Activated naive CD4-positive, alpha-beta T cell treated with anti-CD3 and anti-CD28 coated beads, Interleukin-2, amount 50 U/mL, for 16 hours (primary cell): Measurements from ENCODE around the gene AGXT2.

Experiments
- DNase-seq: peaks from one replicate; pipeline ENCODE4 v3.0.0-alpha.2; 2020

Gene AGXT2, protein sequence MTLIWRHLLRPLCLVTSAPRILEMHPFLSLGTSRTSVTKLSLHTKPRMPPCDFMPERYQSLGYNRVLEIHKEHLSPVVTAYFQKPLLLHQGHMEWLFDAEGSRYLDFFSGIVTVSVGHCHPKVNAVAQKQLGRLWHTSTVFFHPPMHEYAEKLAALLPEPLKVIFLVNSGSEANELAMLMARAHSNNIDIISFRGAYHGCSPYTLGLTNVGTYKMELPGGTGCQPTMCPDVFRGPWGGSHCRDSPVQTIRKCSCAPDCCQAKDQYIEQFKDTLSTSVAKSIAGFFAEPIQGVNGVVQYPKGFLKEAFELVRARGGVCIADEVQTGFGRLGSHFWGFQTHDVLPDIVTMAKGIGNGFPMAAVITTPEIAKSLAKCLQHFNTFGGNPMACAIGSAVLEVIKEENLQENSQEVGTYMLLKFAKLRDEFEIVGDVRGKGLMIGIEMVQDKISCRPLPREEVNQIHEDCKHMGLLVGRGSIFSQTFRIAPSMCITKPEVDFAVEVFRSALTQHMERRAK

GRCh38 chr5:35047785-35048404, at the start of gene AGXT2:
Gene AGXT2 (minus strand): TSS chr5:35047949. CDS start chr5:35047892, 57 bp downstream.
- no peak for DNase-seq

GRCh38 chr5:35096932-35097331, 49.2 kb upstream of the AGXT2 start:
- DNase-seq: no peak

DNA sequence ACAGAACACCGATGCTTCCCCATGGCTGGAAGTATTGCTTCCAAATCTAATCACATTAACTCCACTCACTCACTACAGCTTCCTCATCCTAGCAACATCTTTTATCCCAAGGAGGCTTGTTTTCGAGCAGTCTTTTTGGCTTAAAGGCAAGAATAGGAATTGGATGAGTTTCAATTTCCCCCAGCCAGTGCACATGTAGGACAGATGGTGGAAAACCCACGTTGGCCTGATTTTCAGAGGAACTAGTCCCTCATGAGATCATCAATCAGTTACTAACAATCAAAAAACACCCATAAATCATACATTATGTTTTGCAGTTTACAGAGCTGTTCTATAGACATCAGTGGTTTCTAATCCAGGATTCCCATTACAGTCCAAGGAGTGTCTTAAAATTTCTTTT, 48.5 kb upstream of the AGXT2 start:
- no peak for DNase-seq

GRCh38 chr5:35095366-35095765, 47.6 kb upstream of the AGXT2 start:
- no peak for DNase-seq

- no peak for DNase-seq
These were observed 47.2 kb upstream of the AGXT2 start for GRCh38 chr5:35094948-35095347.

DNA sequence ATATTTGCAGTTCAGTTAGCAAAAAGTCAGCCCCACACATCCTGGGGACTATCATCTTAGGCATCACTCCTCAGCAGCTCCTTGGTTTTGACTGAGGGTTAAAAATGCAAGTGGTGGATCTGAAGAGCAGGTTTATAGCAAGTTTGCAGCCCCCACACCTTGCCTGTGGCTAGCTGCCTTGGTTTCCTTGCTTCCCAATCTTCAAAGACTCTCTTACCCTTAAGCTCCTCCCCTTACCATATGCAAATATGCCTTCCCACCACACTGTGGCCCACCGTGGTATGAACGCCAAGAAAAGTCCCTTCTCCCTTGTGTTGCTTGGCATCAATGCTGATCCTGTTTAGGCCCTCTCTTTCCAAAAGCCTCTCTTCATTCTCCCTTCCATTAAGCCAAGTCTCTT, 45.0 kb upstream of the AGXT2 start:
- DNase-seq: no peak

DNA sequence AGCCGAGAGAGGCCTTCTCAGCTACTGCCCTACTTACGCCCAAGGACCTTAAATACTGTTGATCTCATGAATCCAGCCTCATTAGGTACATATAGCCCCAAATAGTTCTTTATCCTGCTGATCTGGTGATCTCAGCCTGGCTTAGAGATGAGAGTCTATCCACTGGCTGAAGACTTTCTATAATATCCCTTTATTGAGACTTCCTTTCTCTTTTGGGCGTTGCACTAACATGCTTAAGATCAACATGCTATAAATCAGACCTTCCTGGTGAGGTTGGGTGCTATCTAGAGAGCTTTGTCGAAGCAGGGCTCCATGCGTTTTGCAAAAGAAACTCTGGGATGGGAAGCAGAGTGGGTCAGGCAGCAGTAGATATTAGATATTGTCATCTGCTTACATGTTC, 44.0 kb upstream of the AGXT2 start:
- no peak for DNase-seq

DNA sequence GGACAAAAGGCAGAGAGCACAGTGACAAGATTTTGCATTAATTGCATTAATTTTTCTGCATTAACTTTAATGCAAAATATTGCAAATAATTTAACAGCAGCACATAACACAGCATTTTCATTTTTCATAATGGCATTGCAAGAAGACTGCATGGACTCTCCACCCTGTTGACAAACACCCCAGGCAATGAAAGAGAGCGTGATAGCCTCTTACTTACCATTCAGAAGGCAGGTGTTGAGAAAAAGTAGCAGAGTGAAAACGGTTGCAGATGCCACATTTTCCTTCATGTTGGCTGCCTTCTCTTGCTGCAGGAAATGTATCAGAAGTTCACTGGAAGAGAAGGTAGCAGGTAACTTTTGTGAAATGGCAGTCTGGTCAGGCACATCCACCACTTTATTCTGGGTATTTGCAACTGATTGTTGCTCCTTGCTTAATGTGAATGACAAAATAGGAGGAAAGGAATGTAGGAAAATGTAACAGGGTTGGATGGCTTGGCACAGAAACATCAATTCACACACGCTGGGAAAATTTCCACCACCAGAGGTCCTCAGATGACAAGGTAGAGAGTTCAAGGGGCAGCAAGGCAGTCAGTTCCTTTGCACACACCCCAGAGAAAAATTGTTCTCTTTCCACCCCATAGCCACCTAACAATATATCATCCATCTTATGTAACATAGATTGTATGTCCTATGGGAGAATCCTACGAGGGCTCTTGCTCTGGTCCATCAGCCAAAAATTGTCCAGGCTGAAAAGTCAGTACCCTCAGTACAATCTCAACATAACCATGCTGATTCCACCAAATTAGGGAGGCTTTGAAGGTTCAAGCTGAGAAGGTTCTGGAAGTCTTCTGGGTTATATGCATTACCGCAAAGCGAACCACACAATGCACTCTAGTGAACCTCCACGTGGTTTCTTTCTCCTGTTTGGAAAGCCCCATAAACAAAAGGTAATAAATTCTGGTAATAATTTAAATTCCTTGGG, 41.9 kb upstream of the AGXT2 start:
- DNase-seq: peak; percentile 58

- no peak for DNase-seq
These were observed 40.2 kb upstream of the AGXT2 start for GRCh38 chr5:35087991-35088390.

DNA sequence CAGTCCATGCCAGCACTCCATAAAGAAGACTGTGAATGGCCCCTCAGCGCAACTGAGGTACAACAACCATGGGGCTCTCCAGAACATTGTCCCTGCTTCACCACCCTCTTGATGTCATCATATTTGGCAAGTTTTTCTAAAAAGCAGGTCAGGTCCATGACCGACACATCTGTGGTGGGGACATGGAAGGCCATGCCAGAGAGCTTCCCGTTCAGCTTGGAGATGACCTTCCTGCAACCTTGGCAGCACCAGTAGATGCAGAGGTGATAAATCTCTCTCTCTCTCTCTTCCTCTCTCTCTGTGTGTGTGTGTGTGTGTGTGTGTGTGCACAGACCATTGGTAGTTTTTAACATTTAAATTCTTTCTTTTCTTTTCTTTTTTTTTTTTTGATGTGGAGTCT, 35.4 kb upstream of the AGXT2 start:
- DNase-seq: no peak

- DNase-seq: no peak
These were observed 34.8 kb upstream of the AGXT2 start for GRCh38 chr5:35082530-35082929.

DNA sequence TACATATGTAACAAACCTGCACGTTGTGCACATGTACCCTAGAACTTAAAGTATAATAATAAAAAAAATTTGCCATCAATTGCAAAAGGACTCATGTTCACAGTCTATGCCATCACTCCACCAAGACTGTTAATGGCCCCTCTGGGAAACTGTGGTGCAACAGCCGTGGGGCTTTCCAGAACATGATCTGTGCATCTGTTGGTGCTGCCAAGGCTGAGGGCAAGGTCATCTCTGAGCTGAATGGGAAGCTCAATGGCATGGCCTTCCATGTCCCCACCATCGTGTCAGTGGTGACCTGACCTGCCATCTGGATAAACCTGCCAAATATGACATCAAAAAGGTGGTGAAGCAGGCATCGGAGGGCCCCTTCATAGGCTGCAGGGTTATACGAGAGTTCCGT, 33.4 kb upstream of the AGXT2 start:
- no peak for DNase-seq

- no peak for DNase-seq
These were observed 25.4 kb upstream of the AGXT2 start for GRCh38 chr5:35073160-35073559.

DNA sequence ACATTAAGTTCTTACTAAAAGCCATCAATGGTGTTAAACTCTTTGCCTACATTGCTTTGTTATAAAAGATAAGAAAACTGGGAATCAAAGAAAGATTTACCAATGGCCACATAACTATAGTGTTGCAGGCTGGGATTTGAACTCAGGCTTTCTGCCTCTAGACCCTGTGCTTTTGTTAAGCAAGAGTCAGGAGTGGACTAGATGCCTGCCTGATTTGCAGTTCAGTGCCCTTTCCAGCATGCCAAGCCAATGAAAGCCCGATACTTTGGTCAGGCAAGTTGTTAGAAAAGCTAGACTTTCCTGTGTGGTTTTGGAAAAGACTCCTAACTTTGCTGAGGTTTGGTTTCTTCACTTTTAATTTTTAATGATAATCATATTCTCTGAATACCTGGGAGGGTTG, 21.4 kb upstream of the AGXT2 start:
- no peak for DNase-seq

GRCh38 chr5:35067985-35068384, 20.2 kb upstream of the AGXT2 start:
- DNase-seq: no peak

GRCh38 chr5:35066260-35066795, 18.6 kb upstream of the AGXT2 start:
- DNase-seq: no peak

DNA sequence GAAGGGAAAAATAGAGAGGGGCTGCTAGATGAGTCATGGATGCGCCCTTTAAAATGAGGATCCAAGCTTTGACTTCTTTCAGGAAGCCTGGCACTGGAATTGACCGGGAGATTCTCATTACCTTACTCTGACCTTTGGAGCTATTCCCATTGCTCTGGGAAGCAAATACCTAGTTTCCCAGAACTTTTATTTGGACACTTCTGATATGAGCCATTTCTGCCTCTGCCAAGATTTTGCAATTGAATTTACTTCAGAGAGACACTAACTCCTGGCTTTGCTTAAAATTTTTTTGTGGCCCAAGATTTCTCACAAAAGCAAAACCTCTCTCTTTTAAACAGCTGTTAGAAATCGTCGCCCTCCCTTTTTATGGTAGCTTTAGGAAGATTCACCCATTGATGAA, 15.7 kb upstream of the AGXT2 start:
- DNase-seq: no peak

GRCh38 chr5:35061211-35061770, 13.5 kb upstream of the AGXT2 start:
- DNase-seq: no peak

DNA sequence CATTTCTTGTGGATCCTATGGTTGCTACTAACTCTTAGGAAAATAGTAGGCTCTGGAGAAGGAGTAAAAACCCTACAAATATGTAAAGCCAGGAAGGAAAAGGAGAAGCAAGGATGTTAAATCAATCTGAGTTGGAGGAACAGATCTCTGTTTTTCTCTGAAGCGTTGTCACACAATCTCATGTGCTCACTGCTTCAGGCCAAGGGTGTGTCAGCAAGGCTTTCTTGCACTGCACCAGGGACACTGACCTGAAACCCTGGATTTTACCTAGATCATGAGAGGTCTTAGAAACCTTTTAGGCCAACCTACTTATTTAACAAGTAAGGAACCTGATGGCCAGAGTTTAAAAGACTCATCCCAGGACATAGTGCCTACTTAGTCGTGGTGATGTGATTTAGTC, 12.5 kb upstream of the AGXT2 start:
- no peak for DNase-seq

DNA sequence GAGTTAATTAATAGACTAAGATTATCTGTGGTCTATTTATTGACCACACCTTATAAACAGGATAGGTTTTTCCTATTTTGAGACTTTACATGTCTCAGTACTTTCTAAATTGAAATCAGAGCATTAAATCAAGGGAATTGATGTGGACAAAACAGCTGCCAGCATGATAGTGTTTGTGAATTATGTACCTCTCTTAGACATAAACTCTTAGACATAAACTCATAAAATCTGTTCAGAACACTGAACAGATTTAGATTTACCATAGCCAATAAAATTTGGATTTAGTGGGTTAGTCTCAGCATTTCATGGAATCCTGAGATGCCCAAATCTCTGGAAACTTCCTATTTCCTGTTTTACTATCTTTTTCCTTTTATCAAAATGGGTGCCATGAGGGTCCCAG, 11.5 kb upstream of the AGXT2 start:
- no peak for DNase-seq

- no peak for DNase-seq
These were observed 10.6 kb upstream of the AGXT2 start for GRCh38 chr5:35058374-35058788.

DNA sequence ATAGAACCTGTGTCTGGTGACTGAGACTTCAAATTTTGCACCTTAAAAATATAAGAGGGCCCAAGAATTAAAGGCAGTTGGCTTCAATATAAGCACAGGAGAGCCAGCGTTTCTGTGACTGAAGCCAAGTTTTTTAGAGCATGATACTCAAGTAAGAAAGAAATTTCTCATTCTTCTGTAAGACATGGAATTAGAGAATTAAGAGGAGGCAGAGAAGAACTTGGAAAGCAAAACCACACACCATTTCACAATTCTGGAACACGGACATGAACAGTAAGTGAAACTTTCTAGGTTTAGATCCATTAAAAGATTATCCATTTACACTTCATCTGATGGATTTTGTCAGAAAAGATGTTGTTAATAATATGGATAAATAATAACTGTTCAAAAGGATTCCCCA, 8.9 kb upstream of the AGXT2 start:
- no peak for DNase-seq

GRCh38 chr5:35052838-35053237, 5.1 kb upstream of the AGXT2 start:
- no peak for DNase-seq
